GM21717 (cell line): ENCODE results near the gene KAT8.
A peak's percentile ranks its signal among the peaks of the same experiment; 100 is the strongest.
"Not testable (repeated sequence)": the region's sequence is repeated elsewhere in the genome, so short reads cannot be mapped to it uniquely, and the experiment has no call there.

Experiments used
- ATAC-seq: cut with Tn5 transposase; IDR thresholded peaks from one replicate; pipeline ENCODE4 v1.9.1; 2021; ENCODE audit warnings: mild to moderate bottlenecking, moderate library complexity; ENCODE audit not compliant: unreplicated experiment

KAT8 gene

DNA sequence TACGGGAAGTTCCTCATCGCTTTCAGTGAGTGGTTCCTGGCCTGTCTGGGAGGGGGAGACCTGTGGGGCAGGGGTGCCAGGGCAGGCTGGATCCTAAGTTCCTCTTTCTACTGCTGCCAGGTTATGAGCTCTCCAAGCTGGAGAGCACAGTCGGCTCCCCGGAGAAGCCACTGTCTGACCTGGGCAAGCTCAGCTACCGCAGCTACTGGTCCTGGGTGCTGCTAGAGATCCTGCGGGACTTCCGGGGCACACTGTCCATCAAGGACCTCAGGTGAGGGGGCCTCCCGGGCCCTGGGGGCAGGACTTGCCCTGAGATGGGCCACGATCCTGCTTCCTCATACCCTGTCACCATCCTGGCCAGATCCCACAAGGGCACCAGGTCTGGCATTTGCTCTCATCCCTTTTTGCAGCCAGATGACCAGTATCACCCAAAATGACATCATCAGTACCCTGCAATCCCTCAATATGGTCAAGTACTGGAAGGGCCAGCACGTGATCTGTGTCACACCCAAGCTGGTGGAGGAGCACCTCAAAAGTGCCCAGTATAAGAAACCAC, 12.9 kb downstream of the KAT8 start:
- no peak for ATAC-seq

DNA sequence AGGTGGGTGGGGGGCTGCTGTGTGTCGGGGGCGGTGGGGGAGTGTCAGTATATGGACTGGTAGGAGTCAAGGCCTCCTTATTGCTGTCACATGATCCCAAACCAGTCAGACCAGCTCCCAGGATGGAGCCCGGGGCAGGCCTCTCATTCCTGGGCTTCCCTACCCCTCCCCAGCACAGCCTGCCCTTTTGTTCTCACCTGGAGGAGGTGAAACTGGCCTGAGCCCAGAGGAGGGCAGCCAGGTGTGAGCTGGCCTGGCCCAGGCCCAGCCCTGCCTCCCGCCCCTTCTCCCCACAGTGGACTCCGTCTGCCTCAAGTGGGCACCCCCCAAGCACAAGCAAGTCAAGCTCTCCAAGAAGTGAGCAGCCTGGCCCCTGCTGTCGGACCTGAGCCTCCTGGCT, 13.4 kb downstream of the KAT8 start:
- no peak for ATAC-seq

DNA sequence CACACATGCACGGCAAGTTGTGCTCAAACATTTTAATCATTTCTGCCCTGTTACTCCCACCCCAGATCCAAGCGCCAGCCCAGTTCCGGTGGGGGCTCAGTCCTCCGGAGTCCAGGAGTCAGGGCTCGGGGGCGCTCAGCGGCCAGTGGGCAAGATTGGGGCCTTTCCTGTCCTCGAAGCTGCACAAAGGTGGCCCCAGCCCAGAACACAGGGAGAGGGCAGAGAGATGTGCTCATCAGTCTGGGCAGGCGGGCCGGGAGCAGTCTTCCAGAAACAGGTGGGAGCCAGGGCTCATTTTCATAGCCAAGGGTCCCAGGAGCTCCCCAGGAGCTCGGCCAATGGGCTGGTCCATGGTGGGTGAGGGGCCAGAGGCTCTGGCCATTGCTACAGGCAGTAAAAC, 14.0 kb downstream of the KAT8 start:
- no peak for ATAC-seq

DNA sequence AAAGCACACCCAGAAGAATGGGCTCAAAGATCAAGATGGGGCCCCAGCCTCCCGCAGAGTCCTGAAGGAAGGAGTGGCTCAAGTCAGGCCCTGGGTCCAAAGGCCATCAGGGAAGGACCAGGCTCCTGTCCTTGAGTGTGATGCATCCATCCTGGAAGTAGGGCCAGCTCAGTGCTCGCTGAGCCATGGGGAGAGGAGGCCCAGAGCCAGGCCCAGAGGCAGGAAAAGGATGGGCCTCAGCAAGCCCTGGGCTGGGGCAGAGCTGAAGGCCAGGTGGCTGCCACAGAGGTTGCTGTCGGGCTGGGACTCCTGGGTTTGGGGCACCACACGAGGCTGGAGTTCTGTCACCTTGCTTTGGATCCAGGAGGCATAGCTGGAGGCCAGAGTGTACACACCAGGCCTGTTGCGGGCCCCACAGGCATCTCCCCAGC, 14.4 kb downstream of the KAT8 start:
- ATAC-seq, result no peak

DNA sequence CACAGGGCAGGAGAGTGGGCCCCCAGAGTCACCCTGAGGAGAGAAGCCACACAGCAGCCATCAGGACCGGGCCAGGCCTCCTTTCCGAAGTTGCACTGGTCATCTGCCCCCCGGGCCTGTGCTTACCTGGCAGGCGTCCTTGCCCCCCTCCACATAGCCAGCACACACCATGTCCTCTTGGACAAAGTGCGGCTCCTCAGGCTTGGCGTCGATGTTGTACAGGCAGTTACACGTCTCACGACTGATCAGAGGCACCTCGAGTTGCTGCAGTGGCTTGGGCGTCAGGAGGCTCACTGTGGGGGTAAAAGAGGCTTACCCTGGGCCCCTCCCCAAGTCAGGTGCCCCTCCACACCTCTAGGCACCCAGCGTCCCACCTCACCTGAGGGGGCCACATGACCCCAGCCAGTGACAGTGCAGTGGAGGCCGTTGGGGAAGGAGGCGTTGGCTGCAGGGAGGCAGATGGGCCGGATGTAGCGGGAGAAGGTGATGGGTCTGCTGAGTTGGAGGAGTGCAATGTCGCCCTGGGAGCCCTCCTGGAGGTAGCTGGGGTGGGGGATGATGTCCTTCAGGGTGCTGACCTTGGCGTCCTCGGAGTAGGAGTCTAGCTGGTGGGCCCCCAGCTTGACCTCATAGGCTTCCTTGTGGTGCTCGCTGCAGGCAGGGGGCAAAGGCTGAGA, 15.0 kb downstream of the KAT8 start:
- no peak for ATAC-seq

DNA sequence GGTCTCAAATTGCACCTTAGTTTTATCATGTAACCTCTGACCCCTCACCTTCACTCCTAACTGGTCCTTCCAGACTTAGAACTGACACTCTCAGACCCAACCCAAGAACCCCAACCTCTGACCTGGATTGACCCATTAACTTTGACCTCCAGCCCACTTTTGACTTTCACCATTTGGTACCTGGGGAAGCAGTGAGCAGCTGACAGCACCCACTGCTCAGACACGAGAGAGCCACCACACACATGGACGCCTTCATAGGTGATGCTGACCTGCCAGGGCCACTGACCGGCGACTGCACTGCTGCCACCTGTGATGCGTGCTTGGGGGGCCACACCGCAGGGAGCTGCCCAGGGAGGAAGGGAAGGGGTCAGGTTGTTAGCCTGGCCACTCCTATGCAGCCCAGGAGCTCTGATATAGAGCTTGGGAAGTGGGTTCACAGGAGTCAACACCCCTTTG, 15.6 kb downstream of the KAT8 start:
- no peak for ATAC-seq

DNA sequence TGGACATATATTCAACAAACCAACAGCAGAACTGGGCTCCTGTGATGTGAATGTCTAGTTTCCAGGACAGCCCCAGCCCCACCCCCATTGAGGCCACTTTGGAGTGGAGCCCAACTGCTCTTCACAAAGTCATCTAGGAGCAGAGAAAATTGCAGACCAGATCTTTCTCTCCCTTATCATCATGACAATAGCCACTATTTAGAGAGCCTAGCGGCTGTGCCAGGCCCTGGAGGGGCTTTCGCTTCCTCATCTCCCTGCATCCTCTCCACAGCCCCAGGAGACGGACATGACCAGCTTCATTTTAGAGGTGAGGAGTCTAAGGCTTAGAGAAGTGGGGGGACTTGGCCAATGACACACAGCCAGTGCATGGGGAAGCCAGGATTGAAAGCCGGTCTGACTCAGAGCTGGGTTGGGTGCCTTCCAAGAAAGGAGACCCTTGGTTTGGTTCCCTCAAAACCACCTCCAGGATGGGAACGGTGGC, 16.7 kb downstream of the KAT8 start:
- no peak for ATAC-seq

DNA sequence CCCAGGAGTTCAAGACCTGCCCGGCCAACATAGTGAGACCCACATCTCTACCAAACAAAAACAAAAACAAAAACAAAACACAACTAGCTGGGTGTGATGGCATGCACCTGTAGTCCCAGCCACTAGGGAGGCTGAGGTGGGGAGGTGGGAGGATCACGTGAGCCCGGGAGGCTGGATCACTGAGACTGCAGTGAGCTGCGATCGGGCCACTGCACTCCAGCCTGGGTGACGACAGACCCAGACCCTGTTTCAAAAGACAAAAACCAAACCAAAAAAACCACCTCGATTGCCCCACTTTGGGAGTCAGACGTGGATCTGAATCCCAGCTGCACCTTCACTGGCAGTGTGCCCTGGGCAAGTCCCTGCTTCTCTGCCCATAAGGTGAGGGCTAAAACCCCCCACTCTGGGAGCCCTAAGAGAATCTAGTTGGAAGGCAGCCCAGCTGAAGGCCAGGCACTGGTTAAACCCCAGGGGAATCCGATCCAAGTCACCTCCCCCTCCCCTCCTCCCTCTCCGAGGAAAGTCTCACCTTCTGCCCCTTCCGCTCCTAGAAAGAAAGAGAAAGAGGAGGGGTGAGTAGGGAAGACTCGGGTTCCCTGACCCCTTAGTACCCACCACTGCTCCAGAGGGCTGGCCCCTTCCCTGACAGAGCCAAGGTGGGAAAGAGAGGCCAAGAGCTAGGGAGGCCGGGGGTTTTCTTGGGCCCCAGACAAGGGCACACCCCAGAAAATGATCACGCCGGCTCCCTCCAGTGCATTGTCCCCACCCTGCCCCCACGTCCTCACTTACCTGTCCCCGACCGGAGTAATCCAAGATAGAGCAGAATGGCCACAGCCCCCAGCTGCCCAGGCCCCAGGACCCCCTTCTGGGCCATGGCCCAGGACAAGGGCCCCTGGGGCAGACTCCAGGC, 17.4 kb downstream of the KAT8 start:
- ATAC-seq, result no peak

DNA sequence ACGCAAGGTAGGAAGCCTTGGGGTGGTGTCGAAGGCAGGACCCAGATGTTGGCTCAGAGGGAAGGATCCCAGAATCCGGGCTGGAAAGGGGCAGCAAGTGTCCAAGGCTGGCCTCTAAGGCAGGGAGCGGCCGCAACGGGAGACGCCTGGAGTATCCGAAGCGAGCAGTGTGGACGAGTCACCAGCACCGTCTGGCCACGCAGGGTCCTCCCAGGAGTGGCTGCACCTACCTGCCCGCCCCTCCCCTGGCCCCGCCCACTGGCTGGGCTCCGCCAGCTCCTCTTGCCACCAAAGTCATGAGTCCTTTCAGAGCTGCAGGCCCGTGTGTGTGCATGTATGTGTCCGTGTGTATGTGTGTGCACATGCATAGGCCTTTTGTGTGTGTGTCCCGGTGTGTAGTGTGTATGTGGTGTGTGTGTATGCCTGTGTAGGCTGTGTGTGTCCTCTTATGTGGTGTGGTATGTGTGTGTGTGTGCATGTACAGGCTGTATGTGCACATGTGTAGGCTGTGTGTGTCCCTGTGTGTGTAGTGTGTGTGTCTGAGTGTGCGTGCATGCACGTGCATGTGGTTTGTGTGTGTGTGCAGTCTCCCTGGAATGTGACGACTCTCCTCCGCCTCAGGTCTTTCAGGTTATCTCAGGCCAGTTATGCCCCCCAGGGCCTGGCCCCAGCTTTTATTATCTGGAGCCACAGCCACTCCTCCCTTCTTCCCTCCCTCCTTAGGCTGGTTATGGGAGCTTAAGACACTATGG, 18.2 kb downstream of the KAT8 start, which contains the start of gene PRSS8:
Gene PRSS8, minus strand, starts transcription at position 193 of the 752 bp plus-strand sequence. CDS start 229 bp downstream, outside the sequence.
- ATAC-seq, result no peak

DNA sequence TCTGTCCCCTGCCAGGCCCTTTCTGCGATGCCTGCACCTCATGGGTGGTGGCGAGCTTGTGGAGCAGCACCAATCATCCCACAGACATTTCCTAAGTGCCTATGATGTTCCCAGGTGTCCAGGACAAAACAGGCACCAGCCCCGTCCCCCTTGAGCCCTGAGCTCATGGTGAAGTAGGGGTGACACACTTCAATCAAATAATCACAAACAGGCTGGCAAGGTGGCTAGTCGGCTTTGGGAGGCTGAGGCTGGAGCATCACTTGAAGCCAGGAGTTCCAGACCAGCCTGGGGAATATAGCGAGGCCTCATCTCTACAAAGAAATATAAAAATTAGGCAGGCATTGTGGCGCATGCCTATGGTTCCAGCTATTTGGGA, 18.8 kb downstream of the KAT8 start:
- ATAC-seq, result no peak

DNA sequence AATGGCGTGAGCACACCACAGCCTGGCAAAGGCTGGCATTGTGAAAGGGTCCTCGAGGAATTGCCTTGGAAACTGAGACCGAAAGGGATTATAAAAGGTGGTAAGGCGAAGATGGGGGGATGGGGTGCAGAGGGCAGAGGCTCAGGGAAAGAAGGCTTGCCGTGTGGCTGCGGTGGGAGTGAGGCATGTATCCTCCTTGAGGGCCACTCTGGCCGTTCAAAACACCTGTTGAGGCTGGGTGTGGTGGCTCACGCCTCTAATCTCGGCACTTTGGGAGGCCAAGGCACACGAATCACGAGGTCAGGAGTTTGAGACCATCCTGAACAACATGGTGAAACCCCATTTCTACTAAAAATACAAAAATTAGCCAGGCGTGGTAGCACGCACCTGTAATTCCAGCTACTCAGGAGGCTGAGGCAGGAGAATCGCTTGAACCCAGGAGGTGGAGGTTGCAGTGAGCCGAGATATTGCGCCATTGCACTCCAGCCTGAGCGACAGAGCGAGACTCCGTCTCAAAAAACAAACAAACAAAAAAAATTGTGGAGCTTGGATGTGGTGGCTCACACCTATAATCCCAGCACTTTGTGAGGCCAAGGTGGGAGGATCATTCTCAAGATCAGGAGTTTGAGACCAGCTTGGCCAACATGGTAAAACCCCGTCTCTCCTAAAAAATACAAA, 19.5 kb downstream of the KAT8 start:
- not testable (repeated sequence) for ATAC-seq

DNA sequence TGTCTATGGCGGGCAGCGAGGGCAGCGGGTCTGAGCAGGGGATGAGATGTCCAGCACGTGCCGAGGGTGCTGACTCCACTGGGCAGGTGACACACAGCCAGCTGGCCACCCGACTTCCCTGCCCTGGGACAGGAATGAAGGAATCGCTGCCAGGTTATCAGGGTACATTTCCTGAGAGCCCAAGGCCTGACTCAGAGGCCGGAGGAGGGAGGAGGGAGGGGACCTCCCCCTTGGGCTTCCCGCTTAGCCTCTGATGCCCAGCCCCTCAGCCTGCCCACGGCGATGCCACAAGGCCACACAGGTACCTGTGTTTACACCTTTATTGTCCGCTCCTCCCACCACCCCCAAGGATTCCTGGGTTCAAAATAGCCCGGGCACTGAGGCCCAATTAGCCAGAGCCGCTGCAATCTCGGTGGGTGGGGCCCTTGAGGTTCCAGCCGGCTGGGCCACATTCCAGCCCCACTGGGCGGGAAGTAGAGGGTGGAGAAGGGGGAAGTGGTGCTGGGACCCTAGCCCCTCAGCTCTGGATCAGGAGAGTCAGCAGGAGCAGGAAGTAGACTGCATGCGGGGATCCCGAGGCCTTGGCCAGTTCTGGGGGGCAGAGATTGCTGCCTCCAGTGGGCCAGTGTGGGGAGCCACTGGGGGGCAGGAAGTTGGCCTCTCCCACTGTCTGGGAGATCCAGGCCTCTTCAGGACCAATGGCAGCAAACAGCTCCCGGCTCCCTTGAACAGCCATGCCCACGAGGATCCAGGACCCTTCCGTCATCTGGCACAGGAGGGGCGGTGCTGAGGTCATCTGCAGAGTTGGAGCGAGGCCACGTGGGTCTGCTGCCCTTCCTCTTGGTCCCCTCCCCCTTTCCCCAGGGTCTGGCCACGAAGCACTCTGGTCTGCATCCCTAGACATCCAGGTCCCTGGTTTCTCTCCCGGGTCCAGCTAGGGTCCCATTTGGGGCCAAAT, 21.4 kb downstream of the KAT8 start:
- no peak for ATAC-seq

DNA sequence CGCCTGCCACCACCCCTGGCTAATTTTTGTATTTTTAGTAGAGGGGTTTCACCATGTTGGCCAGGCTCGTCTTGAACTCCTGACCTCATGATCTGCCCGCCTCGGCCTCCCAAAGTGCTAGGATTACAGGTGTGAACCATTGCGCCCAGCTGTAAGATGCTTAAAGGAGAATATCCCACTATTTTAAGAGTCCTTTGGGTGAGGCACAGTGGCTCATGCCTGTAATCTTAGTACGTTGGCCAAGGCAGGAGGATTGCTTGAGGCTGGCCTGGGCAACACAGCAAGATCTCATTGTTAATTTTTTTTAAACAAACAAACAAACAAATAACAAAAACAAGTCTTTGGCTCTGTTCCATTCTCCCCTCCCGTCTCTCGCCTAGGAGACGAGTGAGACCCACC, 23.6 kb downstream of the KAT8 start:
- ATAC-seq, result not testable (repeated sequence)

DNA sequence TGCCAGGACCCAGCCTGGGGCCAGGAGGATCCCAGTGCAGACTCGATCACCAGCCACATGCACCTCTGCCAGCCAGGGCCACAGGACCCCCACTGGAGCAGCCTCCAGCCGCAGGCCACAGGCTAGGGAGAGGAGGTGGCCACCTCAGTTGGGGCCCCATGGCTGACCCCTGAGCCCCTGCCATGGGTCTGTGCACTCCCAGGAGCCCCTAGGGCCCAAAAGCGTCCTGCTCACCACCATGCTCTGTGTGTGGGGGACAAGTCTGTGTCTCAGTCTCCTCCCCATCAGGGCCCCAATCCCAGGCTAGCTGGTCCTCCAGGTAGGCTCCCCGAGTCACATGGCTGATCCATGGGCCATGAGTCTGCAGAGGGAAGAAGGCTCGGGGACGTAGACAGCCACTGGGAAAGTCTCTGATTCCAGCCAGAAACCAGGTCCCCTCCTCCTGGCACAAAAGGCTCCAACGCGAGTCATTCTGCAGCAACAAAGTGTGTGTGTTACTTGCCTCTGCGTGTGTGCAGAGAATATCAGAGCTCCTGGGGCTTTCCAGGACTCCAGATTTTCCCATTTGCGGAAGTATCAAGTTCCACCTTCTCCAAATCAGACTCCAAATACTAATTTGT, 24.1 kb downstream of the KAT8 start:
- no peak for ATAC-seq

DNA sequence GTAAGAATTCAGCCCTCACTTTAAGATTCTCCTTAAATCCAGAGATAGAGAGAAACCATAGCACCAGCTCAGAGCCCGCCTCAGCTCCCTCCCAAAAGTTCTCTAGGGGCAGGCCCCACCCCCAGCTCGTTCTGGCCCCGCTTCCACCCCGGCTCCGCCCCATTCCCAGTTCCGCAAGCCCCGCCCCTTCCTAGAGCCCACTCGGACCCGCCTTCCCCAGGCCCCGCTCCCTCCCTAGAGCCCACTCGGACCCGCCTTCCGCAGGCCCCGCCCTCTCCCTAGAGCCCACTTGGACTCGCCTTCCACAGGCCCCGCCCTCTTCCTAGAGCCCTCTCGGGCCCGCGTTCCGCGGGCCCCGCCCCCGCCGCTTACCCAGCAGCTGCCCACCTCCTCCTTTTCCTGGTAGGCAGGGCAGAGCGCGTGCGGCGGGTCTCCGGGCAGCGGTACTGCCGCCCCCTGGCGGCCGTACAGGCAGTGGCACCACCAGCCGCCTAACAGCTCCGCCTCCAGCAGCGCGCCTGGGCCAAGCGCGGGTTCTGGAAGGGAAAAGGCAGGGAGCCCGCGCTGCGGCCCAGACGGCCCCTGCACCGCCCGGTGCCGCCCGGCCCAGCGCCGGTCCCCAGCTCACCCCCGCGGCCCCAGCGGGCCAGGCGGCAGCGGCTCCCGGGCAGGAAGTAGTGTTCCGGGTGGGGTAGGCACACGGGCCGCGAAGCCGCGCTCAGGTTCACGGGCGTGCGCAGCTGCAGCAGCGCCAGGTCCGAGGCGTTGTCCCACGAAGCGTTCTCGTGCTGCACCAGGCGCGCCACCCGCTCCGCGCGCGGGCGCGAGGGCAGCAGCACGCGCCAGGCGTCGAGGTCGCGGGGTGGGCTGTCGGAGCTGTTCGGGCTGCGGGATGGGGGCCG, 24.9 kb downstream of the KAT8 start:
- peak; percentile 81 for ATAC-seq

DNA sequence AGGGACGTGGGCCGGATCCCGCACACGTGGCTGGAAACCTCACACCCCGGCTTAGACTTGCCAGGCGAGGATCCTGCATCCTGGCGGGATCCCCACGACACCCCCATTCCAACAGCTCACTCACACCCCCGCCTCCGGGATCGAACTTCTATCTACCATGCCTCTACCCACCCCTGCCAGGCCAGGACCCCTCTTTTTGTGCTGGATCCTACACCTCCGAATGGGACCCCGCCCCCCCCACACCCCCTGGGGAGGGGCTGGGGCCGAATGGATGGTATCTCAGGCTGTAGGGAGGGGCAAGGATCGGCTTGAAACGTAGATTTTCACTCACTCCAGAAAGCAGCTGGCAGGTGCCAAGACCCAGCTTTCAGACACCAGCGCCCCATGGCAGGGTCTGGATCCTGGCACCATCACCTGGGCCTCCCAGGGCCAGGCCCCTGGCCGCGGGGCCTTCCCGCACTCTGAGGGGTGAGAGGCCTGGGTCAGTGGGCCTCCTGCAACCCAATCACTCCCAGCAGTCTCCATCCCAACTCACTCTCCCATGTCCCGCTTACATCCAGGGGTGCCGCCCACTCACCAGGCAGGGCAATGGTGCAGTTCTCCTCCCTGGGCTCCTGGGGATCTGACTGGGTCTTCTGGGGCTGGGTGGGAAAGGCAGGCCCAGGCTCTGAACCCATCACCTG, 25.7 kb downstream of the KAT8 start:
- no peak for ATAC-seq

DNA sequence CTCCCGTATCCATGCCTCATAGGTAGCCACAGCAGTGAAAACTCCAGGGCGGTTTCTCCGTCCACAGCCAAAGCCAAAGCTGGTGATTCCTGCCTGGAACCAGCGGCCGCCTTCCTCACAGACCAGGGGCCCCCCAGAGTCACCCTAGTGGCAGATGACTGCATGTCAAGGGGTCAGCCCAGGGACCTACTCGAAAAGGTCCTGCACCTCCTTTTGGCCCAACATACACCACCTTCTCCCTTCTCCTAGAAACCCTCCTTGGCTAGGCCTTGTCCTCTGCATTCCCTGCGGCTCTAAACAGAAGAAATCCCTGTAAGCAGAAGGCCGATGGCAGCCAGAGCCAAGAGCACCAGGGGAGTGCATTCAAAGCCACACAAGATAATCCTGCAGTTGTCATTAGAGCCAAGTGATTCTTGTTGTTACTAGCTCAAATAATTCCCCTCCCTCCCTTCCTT, 26.3 kb downstream of the KAT8 start:
- ATAC-seq, result no peak
